Right ventricle myocardium superior (tissue), 1 donor: ENCODE measurements around the gene BCKDK. TPM values are rescaled to one million over a fixed set of nuclear protein-coding genes. Genes with fewer than 3 reads are reported as not detected.

Experiments used
- ATAC-seq: fragments of 200-7000 bp; cut with Tn5 transposase; one replicate; pipeline ENCODE4 v1.9.1; 2020; ENCODE audit warnings: mild to moderate bottlenecking; ENCODE audit not compliant: poor library complexity
- DNase-seq: peaks from one replicate; pipeline ENCODE4 v3.0.0-alpha.2; 2020
- intact Hi-C: fragments of 100-400 bp; cut with DNase I; formaldehyde crosslinking; loops from one replicate; pipeline ENCODE4 v1.11.2; 2022
- total RNA-seq: library from RNA; stranded (reverse); fragmentation: NEBNext Ultra II Directional; extraction: Animal tissue kit (Norgen Biotek cat#: 25700); gene quantifications from one replicate; pipeline ENCODE4 v1.2.1, GENCODE V29; 2021
- donor health status: DM: no; HTN: yes; CAD: no; lungs with severe emphysema.

BCKDK gene
- total RNA-seq, 1 donor from 2014 or later = 84.3 TPM

DNA sequence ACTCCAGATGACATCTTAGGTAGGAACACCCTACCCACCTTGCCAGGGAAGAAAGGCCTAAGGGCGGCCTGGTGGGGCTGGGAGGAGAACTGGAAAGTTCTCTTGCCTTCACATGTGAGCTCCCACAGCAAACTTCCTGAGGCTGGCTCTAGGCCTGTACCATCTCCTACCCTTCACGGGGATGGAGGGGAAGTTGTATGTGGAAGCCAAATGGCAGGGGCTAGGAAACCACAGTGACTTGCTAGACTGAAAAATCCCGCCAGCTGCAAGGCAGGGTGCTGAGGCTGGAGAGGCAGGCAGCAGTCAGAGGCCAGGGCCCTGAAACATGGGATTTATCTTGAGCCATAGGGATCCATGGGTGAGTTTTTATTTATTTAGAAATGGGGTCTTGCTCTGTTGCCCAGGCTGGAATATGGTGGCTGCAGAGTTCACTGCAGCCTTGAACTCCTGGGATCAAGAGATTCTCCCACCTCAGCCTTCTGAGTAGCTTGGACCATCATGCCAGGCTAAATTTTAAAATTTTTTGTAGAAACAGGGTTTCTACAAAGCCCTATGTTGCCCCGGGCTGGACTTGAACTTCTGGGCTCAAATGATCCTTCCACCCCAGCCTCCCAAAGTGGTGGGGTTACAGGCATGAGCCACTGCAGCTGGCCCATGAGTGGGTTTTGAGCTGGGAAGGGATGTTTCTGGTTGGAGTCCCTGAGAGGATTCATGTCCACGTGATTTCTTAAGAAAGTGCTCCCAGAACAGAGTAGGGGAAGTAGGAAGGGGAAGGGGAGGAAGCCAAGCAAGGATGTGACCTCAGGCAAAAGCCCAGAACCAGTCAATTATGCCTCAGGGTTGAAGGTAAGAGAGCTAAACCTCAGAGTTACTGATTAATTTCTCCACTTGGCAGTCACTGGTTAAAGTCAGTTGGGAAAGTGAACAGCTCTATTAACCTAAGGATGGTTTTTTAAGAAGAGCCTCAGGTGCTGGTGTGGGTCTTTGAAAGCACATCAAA, 5.2 kb downstream of the BCKDK start:
- ATAC-seq = no peak
- intact Hi-C loops = no loop called here
- no peak for DNase-seq

DNA sequence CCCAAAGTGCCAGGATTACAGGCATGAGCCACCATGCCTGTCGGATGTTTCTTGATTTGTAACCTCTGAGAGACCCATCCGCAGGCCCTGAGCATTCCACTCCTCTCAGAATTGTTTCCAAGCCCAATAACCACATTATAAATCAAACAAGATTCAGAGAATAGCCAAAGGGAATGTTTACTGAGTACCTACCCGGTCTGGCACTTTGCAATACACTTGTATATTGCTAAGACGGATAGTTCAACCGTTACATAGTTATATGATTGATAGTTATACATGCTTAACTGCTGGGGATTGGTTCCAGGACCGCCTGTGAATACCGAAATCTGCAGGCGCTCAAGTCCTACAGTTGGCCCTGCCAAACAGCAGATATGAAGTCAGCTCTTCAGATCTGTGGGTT, 6.3 kb downstream of the BCKDK start:
- intact Hi-C loops = no loop called here
- ATAC-seq (no peak), DNase-seq (no peak)

DNA sequence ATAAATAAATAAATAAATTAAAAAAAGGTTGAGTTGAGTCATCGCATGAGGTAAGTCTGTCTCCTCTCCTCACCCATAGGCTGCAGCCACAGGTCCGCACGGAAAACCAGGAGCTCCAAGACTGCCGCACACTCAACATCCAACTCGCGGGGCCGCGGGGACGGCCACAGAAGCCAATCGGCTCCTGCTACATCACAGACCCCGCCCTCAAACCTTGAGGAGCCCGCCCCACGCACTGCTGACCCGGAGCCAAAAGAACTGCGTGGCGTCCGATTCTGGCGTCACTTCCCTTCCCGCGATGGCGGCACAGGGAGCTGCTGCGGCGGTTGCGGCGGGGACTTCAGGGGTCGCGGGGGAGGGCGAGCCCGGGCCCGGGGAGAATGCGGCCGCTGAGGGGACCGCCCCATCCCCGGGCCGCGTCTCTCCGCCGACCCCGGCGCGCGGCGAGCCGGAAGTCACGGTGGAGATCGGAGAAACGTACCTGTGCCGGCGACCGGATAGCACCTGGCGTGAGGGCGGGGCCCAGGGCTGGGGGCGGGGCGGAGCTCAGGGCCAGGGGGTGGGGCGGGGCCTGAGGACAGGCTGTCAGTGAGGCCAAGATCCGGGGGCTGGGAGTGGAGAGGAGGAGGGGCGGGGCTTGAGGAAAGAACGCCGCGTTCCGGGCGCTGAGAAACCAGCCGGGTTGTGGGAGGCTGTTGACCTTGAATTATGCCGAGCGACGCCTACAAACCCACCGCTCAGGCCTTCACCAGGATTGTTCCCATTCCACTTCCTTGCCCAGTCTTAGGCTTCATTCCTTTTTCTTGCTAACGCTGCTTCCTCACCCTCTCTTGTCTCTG, 9.4 kb downstream of the BCKDK start, which contains the start of gene KAT8:
Gene KAT8 (plus strand): TSS at position 281 of the 839 bp plus-strand sequence. CDS start 18 bp downstream, at position 299.
- intact Hi-C loops = no loop called here
- DNase-seq (peak; percentile 99), ATAC-seq (peak; percentile 96)

DNA sequence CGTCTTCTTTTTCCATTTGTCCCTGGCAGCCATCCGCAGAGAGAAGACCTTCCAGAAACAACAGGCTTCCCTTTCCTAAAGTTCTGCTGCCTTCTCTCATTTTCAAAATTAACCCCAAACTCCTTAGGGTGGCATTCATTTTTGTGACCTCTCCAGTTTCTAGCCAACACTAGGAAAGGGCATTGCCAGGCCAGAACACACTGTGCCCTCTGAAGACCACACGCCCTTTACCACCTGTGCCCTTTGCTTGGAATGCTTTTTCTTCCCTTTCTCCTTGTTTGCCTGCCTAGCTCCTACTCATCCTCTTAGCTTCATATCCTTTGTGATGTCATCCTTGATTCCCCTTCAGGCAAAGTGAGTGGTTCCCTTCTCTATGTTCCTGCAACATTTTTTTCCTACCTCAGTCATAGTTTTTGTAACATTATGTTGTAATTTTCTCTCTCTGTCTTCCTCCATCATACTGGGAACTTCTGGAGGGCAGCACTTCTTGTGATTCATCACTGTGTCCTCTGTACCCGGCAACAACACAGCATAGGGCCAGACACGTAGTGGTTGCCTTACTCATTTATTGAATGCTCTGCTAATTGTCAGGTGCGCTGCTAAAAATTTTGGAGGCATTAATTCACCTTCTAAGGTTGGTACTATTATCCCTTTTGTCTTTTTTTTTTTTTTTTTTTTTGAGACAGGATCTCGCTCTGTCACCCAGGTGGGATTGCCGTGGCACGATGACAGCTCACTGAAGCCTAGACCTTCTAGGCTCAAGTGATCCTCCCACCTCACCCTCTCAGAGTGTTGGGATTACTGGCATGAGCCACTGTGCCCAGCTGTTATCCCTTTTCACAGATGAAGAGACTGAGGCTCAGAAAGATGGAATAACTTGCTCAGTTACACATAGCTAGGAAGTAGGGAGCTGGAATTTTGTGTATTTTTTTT, 10.3 kb downstream of the BCKDK start:
- no peak for DNase-seq
- peak; percentile 5 for ATAC-seq

DNA sequence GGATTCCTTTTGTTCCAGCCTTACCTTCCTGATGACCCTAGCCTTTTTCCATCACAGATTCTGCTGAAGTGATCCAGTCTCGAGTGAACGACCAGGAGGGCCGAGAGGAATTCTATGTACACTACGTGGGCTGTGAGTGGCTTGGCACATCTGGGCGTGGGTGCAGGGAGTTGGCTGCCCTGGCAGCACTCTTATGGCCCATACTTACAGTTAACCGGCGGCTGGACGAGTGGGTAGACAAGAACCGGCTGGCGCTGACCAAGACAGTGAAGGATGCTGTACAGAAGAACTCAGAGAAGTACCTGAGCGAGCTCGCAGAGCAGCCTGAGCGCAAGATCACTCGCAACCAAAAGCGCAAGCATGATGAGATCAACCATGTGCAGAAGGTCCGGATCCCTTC, 11.9 kb downstream of the BCKDK start:
- no peak for ATAC-seq
- DNase-seq = no peak
- intact Hi-C loops = no loop called here

More for the DNA sequence above, 10.3 kb downstream of the BCKDK start:
- intact Hi-C loops = no loop called here

DNA sequence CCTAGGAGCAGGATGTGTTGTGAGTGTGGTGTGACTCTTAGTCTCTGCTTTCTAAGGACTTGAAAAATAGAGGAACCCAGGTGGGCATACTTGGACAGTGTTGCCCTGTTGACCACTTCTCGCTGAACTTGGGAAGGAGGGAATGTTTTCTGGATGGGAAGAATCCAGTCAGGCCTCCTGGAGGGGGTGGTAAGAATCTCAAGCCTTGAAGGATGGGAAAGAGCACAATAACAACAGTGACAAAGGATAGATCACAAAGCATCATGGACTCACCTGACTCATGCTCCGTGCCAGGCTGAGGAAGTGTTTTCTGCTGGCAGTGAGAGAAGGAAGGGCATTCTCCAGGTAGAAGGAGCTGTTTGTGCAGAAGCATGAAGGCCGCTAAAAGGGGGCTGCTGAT, 17.7 kb downstream of the BCKDK start:
- ATAC-seq = no peak
- DNase-seq = no peak

DNA sequence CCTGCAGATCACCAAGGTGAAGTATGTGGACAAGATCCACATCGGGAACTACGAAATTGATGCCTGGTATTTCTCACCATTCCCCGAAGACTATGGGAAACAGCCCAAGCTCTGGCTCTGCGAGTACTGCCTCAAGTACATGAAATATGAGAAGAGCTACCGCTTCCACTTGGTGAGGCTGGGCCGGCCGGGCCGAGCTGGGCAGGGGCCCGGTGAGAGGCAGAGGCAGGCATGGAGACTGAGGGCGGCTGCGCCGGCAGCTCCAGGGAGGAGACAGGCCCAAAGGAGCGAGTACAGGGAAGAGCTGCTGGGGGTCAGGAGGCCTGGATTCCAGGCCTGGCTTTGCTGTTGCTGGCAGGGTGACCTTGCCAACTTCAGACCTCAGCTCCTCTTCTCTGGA, 19.0 kb downstream of the BCKDK start:
- intact Hi-C loops = no loop called here
- no peak for ATAC-seq
- no peak for DNase-seq

More for the DNA sequence above, 17.7 kb downstream of the BCKDK start:
- intact Hi-C loops = no loop called here

DNA sequence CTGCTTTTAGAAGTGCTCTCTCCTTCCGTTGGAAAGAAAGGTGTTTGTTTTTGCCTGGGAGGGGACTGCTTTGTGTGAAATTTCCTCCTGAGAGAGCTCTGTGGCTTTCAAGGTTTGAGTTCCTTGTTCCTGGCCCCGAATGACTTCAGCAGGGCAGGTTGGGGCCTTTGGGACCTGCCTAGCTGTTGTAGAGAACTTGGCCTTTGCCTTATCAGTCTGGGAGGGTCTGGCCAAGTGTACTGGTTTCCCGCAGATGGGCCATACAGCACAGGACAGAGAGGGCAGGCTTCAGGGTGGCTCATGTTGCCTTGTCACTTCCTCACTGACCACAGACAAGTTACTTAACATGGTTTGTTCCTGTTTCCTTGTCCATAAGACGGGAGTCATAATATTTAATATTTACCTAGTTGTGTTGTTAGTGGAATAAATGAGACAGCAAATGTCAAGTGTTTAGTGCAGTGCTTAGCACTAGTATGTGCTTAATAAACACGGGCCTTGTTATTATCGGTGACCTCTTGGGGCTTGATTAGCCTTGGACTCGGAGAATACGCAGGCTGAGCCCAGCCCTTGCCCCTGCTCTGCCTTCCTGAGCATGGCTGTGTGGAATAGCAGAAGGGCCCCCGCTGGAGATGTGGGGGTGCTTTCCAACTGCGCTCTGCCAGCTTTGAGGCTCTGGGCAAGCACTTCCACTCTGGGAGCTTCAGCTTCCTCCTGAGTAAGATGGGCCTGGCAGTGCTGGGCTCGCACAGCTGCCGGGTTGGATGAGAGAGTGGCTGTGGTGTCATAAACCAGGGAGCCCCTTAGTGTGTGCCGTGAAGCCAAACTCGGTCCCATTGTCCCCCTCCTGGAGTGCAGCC, 20.8 kb downstream of the BCKDK start:
- ATAC-seq = peak; percentile 58

DNA sequence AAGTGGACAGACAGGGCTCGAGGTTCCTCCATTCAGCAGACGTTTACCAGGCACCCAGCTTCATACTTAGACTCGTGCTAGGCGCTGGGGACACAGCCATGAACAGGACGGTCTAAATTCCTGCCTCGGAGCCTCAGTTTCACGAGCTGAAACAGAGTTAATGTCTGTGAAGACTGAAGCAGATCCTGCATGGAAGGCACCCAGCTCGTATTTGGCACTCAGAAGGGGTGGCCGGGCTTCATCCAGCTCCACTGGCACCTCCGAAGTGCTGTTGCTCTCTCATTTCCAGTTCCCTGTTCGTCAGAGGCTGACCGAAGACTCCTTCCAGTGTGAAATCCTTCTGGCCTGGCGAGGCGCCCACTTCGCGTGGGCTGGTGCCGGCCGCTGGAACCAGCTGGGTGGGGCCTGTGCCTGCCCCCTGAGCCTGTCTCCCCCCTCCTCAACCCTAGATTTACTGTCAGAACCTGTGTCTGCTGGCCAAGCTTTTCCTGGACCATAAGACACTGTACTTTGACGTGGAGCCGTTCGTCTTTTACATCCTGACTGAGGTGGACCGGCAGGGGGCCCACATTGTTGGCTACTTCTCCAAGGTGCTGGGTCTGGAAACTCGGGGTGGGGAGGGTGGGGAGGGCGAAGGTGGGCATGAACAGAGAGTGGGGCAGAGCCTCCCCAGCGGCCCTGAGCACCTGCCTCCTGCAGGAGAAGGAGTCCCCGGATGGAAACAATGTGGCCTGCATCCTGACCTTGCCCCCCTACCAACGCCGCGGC, 21.6 kb downstream of the BCKDK start:
- ATAC-seq = peak; percentile 34
- peak; percentile 82 for DNase-seq
- intact Hi-C loops = no loop called here

More for the DNA sequence above, 20.8 kb downstream of the BCKDK start:
- intact Hi-C loops = no loop called here
- peak; percentile 69 for DNase-seq

DNA sequence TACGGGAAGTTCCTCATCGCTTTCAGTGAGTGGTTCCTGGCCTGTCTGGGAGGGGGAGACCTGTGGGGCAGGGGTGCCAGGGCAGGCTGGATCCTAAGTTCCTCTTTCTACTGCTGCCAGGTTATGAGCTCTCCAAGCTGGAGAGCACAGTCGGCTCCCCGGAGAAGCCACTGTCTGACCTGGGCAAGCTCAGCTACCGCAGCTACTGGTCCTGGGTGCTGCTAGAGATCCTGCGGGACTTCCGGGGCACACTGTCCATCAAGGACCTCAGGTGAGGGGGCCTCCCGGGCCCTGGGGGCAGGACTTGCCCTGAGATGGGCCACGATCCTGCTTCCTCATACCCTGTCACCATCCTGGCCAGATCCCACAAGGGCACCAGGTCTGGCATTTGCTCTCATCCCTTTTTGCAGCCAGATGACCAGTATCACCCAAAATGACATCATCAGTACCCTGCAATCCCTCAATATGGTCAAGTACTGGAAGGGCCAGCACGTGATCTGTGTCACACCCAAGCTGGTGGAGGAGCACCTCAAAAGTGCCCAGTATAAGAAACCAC, 22.2 kb downstream of the BCKDK start:
- DNase-seq (peak; percentile 61), ATAC-seq (no peak)
- intact Hi-C loops = no loop called here

DNA sequence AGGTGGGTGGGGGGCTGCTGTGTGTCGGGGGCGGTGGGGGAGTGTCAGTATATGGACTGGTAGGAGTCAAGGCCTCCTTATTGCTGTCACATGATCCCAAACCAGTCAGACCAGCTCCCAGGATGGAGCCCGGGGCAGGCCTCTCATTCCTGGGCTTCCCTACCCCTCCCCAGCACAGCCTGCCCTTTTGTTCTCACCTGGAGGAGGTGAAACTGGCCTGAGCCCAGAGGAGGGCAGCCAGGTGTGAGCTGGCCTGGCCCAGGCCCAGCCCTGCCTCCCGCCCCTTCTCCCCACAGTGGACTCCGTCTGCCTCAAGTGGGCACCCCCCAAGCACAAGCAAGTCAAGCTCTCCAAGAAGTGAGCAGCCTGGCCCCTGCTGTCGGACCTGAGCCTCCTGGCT, 22.7 kb downstream of the BCKDK start:
- DNase-seq = no peak
- no peak for ATAC-seq
- intact Hi-C loops = no loop called here

DNA sequence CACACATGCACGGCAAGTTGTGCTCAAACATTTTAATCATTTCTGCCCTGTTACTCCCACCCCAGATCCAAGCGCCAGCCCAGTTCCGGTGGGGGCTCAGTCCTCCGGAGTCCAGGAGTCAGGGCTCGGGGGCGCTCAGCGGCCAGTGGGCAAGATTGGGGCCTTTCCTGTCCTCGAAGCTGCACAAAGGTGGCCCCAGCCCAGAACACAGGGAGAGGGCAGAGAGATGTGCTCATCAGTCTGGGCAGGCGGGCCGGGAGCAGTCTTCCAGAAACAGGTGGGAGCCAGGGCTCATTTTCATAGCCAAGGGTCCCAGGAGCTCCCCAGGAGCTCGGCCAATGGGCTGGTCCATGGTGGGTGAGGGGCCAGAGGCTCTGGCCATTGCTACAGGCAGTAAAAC, 23.2 kb downstream of the BCKDK start:
- no peak for ATAC-seq
- intact Hi-C loops = no loop called here
- no peak for DNase-seq

DNA sequence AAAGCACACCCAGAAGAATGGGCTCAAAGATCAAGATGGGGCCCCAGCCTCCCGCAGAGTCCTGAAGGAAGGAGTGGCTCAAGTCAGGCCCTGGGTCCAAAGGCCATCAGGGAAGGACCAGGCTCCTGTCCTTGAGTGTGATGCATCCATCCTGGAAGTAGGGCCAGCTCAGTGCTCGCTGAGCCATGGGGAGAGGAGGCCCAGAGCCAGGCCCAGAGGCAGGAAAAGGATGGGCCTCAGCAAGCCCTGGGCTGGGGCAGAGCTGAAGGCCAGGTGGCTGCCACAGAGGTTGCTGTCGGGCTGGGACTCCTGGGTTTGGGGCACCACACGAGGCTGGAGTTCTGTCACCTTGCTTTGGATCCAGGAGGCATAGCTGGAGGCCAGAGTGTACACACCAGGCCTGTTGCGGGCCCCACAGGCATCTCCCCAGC, 23.7 kb downstream of the BCKDK start:
- no peak for ATAC-seq
- DNase-seq = no peak
- intact Hi-C loops = no loop called here

DNA sequence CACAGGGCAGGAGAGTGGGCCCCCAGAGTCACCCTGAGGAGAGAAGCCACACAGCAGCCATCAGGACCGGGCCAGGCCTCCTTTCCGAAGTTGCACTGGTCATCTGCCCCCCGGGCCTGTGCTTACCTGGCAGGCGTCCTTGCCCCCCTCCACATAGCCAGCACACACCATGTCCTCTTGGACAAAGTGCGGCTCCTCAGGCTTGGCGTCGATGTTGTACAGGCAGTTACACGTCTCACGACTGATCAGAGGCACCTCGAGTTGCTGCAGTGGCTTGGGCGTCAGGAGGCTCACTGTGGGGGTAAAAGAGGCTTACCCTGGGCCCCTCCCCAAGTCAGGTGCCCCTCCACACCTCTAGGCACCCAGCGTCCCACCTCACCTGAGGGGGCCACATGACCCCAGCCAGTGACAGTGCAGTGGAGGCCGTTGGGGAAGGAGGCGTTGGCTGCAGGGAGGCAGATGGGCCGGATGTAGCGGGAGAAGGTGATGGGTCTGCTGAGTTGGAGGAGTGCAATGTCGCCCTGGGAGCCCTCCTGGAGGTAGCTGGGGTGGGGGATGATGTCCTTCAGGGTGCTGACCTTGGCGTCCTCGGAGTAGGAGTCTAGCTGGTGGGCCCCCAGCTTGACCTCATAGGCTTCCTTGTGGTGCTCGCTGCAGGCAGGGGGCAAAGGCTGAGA, 24.3 kb downstream of the BCKDK start:
- no peak for ATAC-seq
- intact Hi-C loops = no loop called here
- DNase-seq = no peak

DNA sequence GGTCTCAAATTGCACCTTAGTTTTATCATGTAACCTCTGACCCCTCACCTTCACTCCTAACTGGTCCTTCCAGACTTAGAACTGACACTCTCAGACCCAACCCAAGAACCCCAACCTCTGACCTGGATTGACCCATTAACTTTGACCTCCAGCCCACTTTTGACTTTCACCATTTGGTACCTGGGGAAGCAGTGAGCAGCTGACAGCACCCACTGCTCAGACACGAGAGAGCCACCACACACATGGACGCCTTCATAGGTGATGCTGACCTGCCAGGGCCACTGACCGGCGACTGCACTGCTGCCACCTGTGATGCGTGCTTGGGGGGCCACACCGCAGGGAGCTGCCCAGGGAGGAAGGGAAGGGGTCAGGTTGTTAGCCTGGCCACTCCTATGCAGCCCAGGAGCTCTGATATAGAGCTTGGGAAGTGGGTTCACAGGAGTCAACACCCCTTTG, 24.9 kb downstream of the BCKDK start:
- intact Hi-C loops = no loop called here
- no peak for ATAC-seq
- DNase-seq = no peak

DNA sequence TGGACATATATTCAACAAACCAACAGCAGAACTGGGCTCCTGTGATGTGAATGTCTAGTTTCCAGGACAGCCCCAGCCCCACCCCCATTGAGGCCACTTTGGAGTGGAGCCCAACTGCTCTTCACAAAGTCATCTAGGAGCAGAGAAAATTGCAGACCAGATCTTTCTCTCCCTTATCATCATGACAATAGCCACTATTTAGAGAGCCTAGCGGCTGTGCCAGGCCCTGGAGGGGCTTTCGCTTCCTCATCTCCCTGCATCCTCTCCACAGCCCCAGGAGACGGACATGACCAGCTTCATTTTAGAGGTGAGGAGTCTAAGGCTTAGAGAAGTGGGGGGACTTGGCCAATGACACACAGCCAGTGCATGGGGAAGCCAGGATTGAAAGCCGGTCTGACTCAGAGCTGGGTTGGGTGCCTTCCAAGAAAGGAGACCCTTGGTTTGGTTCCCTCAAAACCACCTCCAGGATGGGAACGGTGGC, 25.9 kb downstream of the BCKDK start:
- no peak for ATAC-seq

More for the DNA sequence above, 25.9 kb downstream of the BCKDK start:
- intact Hi-C loops = no loop called here
- DNase-seq = no peak
